Inferior parietal cortex (tissue), 1 donor: ENCODE results near the gene CAPN2.
A peak's percentile ranks its signal among the peaks of the same experiment; 100 is the strongest.

Source experiments
- DNase-seq: peaks from one replicate; pipeline ENCODE4 v3.0.0-alpha.2; 2016; ENCODE audit errors: extremely low spot score

The CAPN2 gene

DNA sequence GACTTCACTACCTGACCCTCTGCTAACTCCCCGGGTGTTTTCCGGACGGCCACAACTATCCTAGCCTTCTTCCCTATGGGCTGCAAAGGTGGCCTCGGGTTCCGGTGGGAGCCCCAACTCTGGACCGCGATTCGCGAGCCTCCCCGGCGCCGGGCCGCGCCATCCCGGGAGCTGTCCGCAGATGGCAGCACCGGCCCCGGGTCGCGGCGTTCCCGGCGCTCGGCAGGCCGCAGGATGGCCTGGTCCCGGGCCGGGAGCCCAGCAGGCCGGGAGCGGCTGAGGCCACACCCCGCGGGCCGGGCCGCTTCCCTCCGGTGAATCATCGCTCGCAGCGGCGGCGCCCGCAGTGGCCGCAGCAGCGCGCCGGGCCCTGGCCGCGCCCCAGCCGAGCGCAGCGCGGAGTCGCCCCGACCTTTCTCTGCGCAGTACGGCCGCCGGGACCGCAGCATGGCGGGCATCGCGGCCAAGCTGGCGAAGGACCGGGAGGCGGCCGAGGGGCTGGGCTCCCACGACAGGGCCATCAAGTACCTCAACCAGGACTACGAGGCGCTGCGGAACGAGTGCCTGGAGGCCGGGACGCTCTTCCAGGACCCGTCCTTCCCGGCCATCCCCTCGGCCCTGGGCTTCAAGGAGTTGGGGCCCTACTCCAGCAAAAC, at the start of gene CAPN2:
Gene CAPN2 (plus strand): TSS at position 346 of the 656 bp plus-strand sequence. CDS start 102 bp downstream, at position 448.
- peak; percentile 56 for DNase-seq

DNA sequence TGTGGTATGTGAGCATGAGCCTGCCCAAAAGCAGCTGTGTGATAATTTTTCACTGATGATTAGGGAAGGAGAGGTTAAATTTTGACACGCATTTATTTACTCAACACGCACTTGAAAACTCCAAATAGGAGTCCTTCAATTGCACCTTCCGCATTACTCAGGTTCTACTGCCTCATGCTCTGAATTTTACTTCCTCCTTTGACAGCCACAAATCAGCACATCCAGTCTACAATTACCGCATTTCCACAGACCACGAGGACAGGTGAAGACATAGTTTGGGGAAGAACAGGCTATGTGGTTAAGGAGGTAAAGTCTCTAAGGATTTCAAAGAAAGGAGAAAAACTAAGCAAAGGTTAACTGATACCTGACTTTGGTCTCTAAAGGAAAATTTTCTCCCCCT, 49.4 kb upstream of the CAPN2 start:
- DNase-seq: no peak

DNA sequence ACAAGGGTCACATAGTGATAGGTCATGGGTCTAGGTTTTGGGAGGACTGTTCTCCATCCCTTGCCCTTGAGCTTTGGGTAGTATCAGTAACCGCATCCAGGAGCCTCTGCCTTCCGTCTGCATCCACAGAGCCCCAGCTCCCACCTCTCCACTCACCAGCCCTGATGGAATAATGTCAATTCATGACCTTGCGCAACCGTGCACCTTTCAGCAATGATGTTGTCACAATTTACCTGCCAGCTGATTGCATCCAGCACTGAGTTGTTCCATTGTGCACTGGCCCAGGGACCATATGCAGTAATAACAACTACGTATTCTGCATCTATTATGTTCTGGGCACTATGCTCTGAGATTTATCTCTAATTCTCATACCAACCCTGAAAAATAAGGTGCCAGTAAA, 48.2 kb upstream of the CAPN2 start:
- no peak for DNase-seq

DNA sequence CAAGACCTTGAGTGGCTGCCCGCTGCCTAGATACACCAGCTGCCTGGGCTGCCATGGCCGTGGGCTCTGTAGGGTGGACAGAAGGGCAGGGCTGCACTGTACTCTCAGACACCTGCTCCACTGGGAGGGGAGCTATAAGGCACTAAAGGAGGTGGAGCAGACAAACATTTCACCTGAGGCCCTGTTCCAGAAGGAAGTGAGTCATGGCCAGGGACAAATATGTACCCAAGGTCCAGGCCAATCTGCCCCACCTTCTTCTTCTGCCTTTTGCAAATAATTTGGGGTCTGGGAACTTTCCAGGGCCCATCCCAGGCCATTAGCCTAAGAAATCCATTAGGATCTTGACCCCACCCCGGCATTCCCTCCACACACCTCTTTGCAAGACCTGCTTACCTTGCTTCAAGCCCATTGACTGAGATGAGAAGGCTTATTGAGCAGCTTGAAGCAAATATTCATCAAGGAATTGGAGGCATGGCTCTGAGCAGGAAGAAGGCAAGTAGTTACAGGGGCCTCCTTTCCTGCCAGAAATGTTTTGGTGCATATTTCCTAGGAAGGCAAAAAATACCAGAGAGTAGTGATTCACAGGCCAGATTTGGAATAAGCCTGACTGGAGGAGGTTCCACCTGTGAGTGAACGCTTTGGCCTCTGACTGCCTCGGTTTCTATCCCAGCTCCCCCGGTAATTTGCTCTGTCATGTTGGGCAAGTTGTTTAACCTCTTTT, 46.6 kb upstream of the CAPN2 start, which contains the start of gene CAPN8:
Gene CAPN8 (minus strand): TSS at position 110 of the 721 bp plus-strand sequence. CDS start 55 bp downstream, at position 55.
- no peak for DNase-seq

DNA sequence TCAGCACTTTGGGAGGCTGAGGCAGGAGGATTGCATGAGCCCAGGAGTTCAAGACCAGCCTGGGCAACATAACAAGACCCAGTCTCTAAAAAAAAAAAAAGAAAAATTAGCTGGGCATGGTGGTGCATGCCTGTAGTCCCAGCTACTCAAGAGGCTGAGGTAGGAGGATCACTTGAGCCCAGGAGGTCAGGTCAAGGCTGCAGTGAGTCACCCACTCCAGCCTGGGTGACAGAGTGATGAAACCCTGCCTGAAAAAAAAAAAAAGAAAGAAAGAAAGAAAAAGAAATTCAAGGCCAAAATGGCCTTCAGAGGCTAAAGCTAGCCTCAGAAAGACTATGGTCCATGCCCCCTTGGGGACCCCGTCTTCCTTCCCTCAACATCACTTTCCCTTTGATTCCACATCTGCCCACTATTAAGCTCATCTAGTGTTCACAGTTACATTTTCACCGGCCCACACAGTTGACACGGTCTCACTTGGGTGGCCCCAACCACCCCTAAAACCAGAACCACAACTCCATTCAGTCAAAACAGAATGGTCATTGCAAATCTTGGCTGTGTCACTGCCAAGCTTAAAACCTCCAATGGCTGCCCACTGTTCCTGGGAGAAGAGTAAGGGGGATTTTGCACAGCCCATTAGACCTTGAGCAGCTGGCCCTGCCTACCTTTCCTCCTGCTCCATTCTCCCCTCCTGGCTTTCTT, 44.7 kb upstream of the CAPN2 start:
- DNase-seq: no peak

DNA sequence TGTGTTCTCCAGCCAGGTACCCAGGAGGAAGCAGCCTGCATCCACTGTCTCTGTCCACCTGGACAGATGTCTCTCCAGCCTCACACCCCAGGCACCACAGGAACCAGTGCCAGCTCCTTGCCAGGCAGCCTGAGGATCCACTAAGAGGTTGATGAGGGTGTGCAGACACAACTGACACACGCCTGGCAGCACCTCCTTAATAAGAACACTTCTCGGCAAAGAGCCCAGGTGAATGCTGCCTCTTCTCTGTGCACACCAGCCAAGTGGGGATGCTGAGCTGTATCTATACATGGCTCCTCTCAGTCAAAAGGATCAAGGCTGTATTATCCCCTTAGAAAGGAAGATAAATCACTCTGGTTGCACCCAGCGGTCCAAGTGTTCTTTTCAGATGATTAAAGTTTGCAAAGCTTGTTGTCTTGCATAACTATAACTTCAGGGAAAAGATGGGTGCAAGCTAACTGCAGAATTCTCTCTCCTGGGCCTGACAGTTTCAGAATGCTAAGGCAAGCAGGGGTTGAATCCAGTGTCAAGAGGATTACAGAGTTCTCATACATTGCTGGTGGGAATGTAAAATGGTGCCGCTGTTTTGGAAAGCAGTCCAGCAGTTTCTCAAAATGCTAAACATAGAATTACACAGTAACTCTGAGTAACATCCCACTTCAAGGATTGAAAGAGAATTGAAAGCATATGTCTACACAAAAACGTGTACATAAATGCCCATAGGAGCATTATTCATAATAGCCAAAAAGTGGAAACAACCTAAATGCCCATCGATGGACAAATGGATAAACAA, 43.1 kb upstream of the CAPN2 start:
- no peak for DNase-seq

DNA sequence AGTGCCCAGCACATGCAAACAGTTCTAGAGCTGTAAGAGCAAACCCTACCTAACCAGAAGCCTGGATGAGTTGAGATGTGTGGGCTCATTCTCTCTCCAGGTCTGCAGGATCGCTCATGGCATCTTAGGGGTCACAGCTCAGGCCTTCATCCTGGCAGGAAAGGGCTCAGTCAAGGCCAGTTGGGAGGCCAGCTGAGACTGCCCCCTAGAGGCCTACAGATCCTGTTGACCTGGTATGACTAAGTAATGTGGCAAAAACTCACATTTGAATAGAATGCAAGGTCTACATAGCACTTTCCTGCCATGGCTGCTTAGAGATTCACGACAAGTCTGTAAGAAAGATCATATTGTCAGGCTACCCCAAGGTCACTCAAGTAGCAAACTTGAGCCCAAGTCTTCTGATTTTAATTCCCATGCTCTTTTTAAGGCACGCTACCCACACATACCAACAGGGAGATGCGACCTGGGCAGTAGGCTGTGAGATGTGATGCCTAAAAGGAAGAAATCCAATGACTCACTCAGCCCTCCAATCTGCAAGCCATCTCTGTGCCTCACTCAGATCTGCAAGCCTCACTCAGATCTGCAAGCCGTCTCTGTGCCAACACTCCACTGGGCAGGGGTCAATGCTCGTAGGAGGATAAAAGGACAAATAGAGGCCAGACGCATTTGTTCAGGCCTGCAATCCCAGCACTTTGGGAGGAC, 41.7 kb upstream of the CAPN2 start:
- DNase-seq: no peak

DNA sequence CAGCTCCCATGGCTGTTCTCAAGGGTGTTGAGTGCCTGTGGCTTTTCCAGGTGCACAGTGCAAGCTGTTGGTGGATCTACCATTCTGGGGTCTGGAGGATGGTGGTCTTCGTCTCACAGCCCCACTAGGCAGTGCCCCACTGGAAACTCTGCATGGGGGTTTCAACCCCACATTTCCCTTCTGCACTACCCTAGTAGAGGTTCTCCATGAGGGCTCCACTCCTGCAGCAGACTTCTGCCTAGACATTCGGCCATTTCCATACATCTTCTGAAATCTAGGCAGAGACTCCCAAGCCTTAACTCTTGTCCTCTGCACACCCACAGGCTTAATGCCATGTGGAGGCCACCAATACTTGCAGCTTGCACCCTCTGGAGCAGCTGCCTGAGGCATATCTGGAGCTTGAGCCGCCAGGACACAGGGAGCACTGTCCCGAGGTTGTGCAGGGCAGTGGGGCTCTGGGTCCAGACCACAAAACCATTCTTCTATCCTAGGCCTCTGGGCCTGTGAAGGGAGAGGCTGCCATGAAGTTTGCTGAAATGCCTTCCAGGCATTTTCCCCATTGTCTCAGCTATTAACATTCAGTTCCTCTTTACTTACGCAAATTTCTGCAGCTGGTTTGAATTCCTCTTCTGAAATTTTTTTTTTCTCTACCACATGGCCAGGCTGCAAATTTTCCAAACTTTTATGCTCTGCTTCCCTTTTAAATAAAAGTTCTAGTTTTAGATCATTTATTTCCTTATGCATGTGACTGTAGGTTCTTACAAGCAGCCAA, 38.0 kb upstream of the CAPN2 start:
- DNase-seq: no peak

DNA sequence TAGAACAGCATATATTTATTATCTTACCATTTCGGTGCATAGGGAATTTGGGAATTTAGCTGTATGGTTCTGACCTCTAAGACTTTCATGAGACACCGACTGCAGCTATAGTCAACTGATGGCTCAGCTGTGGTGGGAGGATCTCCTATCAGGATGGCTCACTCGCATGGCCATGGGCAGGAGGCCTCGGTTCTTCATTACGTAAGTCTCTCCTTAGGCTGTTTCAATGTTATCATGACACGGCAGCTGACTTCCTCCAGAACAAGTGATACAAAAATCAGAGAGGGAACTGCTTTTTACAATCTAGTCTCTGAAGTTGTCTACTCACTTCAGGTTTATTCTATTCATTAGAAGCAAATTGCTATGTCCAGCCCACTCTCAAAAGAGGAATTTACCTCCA, 33.5 kb upstream of the CAPN2 start:
- peak; percentile 38 for DNase-seq

DNA sequence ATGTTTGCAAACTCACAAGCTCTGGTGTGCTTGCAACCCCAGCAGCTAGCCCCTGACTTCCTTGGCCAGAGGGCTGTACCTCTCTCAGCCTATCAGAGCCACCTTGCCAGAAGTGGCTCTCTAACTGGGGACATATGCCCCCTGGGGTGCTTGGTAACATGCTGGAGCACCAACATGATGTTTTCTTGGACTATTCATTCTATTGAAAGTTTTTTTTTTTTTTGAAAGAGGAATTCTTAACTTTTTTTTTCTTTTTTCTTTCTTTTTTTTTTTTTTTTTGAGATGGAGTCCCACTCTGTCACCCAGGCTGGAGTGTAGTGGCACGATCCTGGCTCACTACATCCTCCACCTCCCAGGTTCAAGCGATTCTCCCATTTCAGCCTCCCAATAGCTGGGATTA, 32.2 kb upstream of the CAPN2 start:
- no peak for DNase-seq

DNA sequence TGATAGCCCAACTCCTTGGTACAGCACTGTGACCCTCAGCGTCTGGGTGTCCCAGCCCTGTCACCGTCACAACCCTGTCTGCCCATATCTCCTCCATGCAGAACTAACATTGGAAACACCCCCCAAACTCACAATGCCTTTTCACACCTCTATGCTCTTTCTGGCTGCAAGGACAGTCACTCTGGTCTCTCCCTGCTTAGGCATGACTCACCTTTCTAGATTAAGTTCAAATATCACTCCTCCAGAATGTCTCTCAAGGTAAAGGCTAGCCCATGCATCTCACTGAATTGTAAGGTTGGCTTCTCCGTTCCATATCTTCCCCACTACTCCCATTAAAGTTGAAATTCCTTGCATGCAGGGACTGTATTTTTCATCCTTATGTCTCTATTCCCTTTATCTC, 29.8 kb upstream of the CAPN2 start:
- no peak for DNase-seq

DNA sequence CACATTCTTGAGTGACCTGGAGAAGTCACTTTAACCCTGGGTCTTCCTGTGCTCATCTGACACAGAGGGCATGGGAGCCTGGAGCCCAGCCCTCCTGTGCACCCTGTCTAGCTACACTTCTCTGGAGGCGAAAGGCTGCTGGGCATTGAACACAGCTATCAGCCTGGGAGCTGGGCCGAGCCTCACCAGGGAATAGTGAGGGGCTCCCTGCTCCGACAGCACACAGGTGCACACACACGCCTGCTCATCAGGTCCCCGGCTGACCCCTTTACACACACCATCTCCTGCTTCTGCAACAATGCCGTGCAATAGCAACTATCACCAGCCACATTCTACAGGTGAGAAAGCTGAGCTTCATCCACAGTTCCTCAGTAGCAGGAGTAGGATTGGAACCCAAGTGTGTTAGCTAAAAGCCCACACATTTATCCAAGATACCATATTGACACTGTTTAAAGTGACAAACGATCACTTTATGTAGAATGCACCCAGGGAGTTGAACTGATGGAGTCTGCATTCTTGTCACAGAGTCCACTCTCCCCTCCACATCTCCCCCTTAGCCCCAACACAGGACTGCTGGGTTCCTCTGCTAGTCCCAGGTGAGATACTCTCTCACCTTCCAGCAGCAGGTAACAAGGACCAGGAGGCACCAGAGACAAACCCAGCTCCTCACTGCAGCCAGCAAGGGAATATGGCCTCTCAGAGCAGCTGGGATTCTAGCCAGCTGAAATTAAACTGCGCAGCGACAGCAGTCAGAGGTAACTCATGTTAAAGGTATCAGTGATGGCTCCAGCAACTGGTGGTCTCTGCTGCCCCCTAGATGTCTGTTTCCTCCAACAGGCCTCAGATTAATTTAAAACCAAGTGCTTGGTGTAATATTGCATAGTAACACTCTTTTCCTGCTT, 28.5 kb upstream of the CAPN2 start:
- DNase-seq: peak; percentile 74

DNA sequence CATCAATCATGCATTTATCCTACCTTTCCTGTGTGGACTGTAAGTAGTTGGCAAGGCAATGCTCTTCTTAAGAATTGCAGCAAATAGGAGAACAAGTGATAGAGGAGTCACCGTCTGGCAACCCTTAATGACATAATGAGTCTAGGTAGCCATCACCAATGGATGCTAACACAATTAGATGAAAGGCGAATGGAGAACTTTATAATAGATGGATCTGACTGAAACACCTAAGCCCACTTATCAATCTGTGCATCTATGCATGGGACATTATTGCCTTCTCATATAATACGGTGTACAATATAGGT, 27.9 kb upstream of the CAPN2 start:
- DNase-seq: no peak

DNA sequence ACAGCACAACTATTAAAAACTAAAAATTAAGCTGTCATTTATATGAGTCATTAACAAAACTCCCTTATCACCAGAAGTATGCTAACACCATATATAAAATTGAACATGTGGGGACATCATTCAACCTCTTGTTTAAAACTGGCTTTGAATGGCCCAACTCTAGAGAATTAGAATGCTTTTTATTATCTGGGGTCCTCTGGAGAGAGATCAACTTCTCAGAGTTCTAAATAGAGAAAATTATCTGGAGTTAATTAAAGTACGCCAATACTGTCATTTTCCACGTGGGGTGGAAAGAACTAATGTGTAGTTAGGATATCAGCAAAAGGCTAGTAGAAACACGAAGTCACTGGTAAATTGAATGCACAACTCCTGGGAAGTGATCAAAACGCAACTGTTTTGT, 21.2 kb upstream of the CAPN2 start:
- DNase-seq: no peak

DNA sequence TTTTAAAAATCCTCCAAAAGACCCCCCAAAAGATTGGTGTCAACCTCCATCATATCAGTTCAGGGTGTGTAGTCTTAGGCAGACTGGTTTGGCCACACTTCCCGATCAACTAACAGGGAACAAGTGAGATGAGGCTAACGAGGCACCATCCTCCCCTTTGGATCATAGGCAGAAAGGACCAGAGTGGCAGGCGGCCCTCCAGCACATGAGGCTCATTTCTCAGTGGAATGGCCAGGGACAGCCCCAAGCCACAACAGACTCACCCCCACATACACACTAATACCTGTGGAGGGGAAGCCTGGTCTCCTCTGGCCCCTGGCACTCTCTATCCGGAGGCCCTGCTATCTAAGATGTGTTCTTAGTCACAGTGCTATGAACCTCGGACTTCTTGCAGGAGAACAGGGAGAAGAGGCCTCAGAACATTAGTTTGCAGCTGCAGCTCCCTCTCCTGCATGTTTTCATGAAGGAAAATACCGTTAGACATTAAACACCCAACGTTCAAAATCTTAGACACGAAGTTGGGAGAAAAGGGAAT, 17.3 kb upstream of the CAPN2 start:
- DNase-seq: no peak

DNA sequence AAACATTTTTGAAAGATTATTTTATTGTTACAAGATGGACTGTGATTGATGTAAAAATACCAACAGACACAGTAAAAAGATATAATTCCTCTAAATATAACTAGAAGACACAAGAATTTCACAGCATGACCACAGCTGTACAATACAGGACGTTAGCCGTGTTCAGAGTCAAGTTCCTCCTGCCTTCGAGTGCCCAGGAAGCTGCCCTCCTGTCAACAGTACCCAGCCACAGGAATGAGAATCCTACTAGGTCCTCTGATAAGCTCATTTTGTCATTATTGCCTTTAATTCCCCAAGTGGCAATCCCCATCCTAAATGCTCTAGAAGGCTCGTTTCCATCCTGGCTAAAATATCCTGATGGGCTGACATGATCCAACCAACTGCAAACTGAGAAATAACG, 16.4 kb upstream of the CAPN2 start:
- DNase-seq: no peak

DNA sequence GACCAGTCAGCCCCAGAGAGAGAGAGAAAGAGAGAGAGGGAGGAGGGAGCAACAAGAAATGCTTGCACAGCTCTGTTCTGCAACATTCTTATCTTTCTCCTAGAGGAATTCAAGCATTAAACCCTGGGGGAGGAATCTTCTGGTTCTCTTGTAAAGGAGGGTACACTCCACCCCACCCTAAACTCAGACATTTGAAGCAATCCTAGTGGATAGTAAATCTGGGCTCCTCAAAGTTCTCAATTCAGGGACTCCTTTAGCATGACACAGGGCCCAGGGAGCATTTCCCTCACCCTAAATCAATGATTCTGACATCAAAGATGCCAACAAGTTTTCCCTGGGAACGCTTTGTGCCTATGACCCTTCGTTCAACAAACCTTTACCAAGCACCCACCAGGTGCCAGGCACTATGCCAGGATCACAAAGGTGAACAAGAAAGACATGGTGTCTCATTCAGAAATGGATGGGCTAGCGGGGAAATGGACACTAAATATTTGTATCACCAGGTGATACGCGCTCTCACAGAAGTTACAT, 11.9 kb upstream of the CAPN2 start:
- no peak for DNase-seq

DNA sequence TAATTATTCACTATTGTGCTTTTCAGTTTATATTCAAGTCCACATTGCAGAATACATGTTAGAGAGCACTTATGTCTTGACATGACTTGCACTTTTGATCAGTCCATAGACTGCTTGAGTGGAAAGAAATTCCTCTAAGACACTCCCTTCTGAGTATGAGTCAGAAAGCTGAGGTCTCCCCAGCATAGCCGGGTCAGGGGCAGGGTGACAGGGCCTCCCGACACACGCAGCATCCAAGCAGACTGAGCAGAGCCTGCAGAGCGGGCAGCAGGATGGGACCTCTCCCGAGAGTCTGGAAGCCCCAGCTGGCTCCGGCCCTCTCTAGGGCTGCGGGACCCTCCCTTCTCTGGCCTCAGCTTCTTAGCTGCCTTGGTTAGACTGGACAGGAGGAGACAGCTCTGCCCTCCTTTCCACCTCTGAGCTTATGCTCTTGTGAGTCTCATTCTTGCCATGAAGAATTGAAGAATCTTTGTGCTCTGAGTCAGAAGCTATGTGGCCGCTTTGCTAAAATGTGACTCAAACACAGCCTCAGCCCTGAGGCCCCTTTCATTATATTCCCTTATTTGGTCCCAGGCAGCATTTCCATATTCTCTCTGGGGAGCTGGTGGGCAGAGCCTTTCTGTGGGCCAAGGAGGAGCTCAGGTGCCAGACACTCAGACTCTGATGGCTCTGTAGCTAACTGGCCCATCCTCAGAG, 11.2 kb upstream of the CAPN2 start:
- peak; percentile 42 for DNase-seq
